GM18909 (cell line): ENCODE results near the gene MACROH2A1.

Experiments
- ATAC-seq: cut with Tn5 transposase; IDR thresholded peaks from one replicate; pipeline ENCODE4 v1.9.1; 2021; ENCODE audit warnings: mild to moderate bottlenecking; ENCODE audit not compliant: unreplicated experiment, poor library complexity

MACROH2A1 gene

DNA sequence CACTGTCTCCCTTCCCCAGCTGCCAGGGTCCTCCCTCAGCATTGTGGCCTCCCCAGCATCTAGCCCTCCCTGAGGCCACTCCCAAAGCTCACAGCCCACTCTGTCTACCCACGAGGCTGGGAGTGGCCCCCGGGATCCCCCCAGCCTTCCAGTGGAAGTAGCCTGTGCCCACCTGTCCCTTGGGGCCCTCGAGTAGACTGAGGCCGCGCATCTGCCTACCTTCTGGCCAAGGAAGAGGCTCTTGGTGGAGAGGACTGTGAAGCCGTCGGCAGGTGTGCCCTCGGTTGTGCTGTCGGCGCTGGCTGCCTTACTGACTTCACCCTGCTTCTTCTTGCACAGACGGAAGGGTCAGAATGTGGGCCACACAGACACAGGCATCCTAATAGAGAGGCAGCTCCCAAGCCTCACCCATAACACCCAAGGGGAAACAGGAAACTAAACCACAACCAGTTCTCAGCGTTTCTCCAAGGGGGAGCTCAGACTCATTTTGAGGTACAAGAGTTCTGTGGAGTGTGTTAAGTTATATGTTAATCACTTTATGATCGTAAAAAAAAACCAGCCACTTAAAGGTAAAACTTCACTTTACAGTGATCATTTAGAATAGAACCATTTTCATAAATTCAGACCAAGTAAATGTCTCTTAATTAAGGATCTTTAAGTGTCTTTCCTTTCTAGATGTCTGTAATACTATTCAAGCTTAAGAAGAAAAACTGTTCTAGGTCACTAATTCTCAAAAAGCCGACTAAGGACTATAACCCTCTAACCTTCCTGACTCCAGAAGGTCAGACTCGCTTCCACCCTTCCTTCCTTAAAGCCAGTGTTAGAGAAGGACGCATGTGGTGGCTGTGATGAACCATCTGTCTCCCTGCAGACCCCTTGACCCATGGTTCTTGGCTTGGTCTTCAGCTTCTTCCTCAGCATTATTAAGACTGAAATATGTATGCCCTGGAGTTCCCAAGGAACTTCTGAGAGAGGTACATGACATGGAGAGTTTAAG, 38.5 kb downstream of the MACROH2A1 start:
- ATAC-seq: no peak

- ATAC-seq: no peak
Measured at GRCh38 chr5:135359374-135360165, 39.5 kb downstream of the MACROH2A1 start.

- no peak for ATAC-seq
Measured at GRCh38 chr5:135357685-135358084, 41.3 kb downstream of the MACROH2A1 start.

- ATAC-seq: no peak
Measured at GRCh38 chr5:135356522-135357318, 42.3 kb downstream of the MACROH2A1 start.

DNA sequence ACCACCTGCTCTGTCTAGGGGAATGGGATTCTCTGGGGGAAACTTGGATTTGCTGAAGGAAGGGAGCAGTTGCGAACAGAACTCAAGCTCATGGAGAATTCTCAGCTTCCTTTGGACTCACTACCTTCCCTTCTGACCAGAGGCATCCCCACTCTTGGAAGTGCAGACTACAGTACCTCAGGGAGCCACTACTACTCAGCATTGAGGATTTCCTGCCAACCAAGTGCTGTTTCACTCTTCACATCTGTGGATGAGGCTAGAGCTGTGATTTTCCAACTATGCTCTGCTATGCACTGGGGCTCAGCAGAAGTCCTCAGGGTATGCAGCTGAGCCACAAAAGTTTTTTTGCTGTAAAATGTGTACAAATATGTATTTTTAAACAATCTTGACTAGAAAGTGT, 43.9 kb downstream of the MACROH2A1 start:
- no peak for ATAC-seq

DNA sequence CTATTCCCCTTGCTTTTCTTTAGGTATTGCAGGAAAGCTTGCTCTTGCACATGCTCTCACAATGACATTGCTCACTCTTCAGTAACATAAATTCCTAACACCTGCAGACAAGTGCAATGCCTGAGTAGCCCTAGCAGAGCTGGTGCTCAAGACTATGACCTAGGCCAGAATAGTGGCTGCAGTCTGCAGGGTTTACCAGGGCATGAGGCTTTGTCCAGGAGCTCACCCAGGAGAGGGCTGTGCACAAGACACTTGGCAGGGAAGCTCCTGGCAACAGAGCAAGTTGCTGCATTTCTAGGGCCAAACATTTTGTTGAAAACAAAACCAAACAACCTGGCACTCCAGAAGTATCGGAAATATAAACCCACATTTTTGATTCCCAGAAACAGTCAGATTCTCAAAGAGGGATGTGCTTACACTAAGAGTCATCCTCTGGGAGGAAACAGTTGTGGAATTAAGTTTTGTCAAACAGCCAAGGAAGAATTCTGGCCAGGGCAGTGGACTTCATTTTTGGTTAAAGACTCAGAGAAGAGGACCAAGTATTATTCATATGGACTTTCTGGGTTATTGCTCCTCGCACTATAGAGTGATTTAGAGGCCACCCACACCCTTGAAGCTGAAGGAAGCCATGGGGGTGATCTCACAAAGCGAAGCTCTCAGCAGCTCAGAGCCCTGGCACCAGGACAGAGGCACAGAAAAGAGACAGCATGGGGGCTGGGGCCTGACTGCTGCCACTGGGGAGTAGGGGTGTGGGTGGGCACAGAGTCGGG, 44.9 kb downstream of the MACROH2A1 start:
- no peak for ATAC-seq

DNA sequence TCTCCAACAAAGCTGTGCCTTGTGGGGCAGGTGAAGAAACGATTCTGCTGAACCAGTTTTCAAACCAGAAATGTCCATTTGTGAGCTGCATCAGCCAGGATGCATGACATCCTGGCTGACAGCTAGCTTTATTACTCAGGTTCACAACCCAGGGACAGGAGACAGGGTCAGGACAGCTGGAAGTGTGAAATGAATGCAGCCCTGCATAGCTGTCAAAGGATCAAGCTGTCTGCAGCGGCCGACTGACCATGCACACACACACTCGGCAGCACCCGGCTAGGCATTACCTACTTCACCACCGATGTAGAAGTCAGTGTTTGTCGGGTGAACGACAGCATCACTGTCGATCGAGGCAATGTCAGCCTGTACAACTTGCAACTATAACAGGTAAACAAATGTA, 48.5 kb downstream of the MACROH2A1 start:
- ATAC-seq: no peak

DNA sequence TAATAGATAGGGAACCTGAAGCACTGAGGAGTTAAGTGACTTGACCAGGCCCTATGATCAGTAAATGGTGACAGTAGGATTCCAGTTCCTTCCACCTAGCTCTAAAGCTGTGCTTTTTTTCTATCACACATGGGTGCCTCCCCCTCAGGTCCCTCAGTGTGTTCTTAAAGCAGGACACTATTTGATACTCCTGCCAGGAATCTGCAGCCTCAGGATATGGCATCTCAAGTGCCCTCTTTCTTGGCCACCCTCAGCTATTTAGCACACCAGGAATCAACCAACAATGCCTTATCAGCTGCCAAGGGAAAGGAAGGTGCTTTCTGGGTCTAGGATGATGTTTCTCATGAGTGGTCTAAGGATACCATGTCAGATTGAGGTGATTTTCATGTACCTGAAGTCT, 49.1 kb downstream of the MACROH2A1 start:
- ATAC-seq: no peak

- ATAC-seq: no peak
Measured at GRCh38 chr5:135349451-135349850, 49.6 kb downstream of the MACROH2A1 start.

- no peak for ATAC-seq
Measured at GRCh38 chr5:135348918-135349317, 50.1 kb downstream of the MACROH2A1 start.

DNA sequence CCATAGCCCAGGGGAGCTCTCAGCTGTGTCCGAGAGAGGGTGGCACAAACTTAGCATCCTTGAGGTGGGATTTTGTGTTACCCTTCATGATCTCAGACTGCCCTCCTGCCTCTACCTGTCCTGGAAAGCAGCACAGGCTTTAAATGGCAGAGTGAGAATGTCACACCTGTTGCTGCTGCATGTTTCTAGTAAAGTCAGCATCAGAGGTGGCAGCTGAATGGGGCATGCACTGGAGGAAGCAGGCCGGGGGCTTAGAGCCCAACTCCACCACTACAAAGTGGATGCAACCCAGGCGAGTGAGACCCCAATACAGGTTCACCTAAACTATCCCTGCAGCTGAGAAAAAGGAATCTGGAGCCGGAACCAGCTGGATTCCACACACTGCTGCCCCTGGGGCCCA, 51.6 kb downstream of the MACROH2A1 start:
- ATAC-seq: no peak

DNA sequence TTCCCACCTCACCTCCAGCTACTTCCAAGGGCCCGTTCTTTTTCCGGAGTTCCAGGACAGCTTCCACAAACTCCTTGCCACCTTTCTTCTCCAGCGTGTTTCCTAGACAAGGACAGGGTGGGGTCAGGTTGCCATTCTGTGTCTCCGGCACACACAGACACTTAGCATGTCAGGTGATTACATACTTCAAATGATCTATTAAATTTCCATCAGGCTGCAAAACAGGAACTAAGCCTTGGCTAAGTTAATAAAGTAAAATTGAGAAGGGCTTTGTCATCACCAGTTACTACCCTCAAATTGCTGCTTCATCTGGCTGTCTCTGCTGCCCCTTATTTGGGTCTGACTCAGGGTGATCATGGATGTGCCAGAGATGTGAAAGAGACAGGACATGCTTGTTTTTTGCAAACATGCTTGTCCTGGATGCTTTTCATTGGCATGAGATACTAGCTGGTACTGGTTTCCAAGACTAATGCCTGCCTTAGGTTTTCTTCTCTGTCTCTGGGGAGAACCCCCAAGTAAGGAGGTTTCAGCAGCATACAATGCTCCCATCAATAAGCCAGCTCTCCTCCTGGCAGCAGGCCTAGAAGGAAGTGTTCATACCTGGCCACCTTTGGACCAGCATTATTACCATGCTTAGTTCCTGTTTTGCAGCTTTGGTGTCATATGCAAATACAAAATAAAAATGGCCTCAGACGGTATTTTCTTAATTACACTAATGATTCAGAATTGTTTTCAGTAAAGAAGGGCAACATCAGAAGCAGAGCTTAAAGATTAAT, 52.9 kb downstream of the MACROH2A1 start:
- ATAC-seq: no peak

GRCh38 chr5:135344349-135344748, 54.7 kb downstream of the MACROH2A1 start:
- no peak for ATAC-seq

GRCh38 chr5:135343413-135343812, 55.6 kb downstream of the MACROH2A1 start:
- ATAC-seq: no peak

GRCh38 chr5:135342551-135342875, 56.5 kb downstream of the MACROH2A1 start:
- no peak for ATAC-seq

DNA sequence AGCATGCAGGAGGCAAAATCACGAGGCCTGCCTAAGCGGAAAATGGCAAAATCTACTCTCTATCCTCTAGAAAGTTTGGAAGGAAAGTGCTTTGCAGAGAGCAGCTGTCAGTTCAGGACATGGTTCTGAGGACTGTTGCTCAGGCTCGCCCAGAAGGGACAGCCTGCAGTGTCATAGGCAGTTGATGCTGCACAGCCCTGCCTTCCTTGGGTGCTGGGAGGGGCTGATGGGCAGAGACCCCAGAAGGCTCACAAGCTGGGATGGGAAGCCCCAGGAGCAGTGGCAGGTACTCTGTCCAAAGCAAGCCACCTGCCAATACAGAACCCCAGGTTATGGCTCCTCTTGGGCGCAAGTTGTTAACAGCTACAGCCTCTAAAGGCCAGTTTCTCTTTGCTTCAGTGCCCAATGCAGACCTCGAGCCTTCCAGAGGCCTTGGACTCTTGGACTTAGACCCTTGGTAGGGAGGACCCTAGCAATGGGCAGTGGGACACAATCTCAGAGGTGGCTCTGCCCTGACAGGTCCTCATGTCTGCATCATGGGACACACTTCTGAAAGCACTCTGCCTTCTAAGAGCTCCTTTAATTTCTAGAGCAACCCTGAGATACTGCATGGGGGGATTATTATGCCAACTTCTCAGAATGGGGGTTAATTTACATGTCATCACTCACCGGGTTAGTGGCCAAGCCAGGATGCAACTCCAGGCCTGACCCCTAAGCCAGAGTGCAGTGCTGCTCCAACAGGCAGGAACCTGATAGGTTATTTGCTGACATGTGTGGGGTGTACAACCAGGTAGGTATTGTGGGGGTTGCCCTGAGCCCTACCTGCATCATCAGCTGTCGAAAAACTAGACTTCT, 57.1 kb downstream of the MACROH2A1 start:
- ATAC-seq: no peak

GRCh38 chr5:135341016-135341666, 57.9 kb downstream of the MACROH2A1 start:
- ATAC-seq: no peak

- ATAC-seq: no peak
Measured at GRCh38 chr5:135340568-135340967, 58.5 kb downstream of the MACROH2A1 start.
